ENCODE measurements around the gene MFSD6. TPM values are rescaled to one million over a fixed set of nuclear protein-coding genes. Genes with fewer than 3 reads are reported as not detected.

Gene MFSD6
- total RNA-seq, 1 donor from 2014 or later: 15.1 TPM

DNA sequence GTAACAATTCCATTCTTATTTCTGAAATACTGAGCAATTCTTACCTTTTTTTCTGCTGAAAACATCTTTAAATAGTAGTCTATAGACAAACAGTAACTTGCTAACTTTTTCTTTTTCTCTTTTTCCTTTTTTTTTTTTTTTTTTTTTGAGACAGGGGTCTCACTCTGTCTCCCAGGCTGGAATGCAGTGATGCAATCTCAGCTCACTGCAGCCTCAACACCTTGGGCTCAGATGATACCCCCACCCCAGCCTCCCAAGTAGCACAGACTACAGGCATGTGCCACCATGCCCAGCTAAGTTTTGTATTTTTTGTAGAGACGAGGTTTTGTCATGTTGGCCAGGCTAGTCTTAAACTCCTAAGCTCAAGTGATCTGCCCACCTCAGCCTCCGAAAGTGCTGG is 42.2 kb downstream of the MFSD6 start:
- TF ChIP-seq, protein P1, sequence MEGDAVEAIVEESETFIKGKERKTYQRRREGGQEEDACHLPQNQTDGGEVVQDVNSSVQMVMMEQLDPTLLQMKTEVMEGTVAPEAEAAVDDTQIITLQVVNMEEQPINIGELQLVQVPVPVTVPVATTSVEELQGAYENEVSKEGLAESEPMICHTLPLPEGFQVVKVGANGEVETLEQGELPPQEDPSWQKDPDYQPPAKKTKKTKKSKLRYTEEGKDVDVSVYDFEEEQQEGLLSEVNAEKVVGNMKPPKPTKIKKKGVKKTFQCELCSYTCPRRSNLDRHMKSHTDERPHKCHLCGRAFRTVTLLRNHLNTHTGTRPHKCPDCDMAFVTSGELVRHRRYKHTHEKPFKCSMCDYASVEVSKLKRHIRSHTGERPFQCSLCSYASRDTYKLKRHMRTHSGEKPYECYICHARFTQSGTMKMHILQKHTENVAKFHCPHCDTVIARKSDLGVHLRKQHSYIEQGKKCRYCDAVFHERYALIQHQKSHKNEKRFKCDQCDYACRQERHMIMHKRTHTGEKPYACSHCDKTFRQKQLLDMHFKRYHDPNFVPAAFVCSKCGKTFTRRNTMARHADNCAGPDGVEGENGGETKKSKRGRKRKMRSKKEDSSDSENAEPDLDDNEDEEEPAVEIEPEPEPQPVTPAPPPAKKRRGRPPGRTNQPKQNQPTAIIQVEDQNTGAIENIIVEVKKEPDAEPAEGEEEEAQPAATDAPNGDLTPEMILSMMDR (IDR thresholded peaks at IDR 0.05; ENCODE audit: unreplicated experiment): no peak
- no peak overlapping the region for H3K27ac Mint-ChIP-seq
- peaks cover 8% of the 10 kb centered on the region for H3K4me1 Mint-ChIP-seq (ENCODE audit: low read depth)
- no peak for DNase-seq (ENCODE audit: low spot score, unreplicated experiment)
- H3K27me3 Mint-ChIP-seq: no peaks in the 10 kb centered on the region
- no peak overlapping the region for H3K4me3 Mint-ChIP-seq (ENCODE audit: low read depth)
- H3K9me3 Mint-ChIP-seq (ENCODE audit: low read depth): no peaks in the 10 kb centered on the region
- no peaks in the 10 kb centered on the region for H3K36me3 Mint-ChIP-seq (ENCODE audit: insufficient read depth)

- no peaks in the 10 kb centered on the region for H3K9me3 Mint-ChIP-seq (ENCODE audit: low read depth)
- DNase-seq (ENCODE audit: low spot score, unreplicated experiment): no peak
- H3K4me1 Mint-ChIP-seq (ENCODE audit: low read depth): peaks cover 8% of the 10 kb centered on the region
- no peak overlapping the region for H3K27ac Mint-ChIP-seq
- no peaks in the 10 kb centered on the region for H3K36me3 Mint-ChIP-seq (ENCODE audit: insufficient read depth)
- no peaks in the 10 kb centered on the region for H3K27me3 Mint-ChIP-seq
- TF ChIP-seq, protein P1 (IDR thresholded peaks at IDR 0.05; ENCODE audit: unreplicated experiment): no peak
- no peak overlapping the region for H3K4me3 Mint-ChIP-seq (ENCODE audit: low read depth)
Measured at GRCh38 chr2:190451561-190452176, 43.5 kb downstream of the MFSD6 start.

DNA sequence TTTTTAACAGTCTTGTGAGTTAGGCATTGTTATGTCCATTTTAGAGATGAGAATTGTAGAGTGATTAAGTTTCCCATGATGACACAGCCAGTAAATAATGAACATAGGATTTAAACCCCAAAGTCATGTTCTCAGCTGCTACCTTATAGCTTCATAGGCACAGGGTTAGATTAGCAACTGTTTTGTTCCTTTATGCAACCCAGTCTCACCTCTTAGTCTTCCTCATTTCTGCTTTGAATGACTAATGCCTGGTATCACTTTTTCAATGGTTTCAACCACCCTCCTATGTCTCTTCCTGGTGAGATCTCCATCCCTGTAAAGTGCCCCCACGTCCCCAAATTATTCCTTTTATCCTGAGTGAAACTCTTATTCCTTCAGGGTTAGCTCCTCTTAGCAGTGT is 44.3 kb downstream of the MFSD6 start:
- H3K36me3 Mint-ChIP-seq (ENCODE audit: insufficient read depth): peaks cover 2% of the 10 kb centered on the region
- H3K4me1 Mint-ChIP-seq (ENCODE audit: low read depth): peaks cover 8% of the 10 kb centered on the region
- DNase-seq (ENCODE audit: low spot score, unreplicated experiment): no peak
- H3K9me3 Mint-ChIP-seq (ENCODE audit: low read depth): no peaks in the 10 kb centered on the region
- no peaks in the 10 kb centered on the region for H3K27me3 Mint-ChIP-seq
- H3K4me3 Mint-ChIP-seq (ENCODE audit: low read depth): no peak overlapping the region
- TF ChIP-seq, protein P1 (IDR thresholded peaks at IDR 0.05; ENCODE audit: unreplicated experiment): no peak
- H3K27ac Mint-ChIP-seq: no peak overlapping the region

- TF ChIP-seq, protein P1 (IDR thresholded peaks at IDR 0.05; ENCODE audit: unreplicated experiment): no peak
- Mint-ChIP-seq H3K27me3 (no peaks in the 10 kb centered on the region), H3K4me1 (ENCODE audit: low read depth) (peaks cover 8% of the 10 kb centered on the region), H3K9me3 (ENCODE audit: low read depth) (no peaks in the 10 kb centered on the region), H3K27ac (no peak overlapping the region), H3K4me3 (ENCODE audit: low read depth) (no peak overlapping the region), H3K36me3 (ENCODE audit: insufficient read depth) (peaks cover 4% of the 10 kb centered on the region)
- no peak for DNase-seq (ENCODE audit: low spot score, unreplicated experiment)
Measured at GRCh38 chr2:190454795-190455194, 46.6 kb downstream of the MFSD6 start.

DNA sequence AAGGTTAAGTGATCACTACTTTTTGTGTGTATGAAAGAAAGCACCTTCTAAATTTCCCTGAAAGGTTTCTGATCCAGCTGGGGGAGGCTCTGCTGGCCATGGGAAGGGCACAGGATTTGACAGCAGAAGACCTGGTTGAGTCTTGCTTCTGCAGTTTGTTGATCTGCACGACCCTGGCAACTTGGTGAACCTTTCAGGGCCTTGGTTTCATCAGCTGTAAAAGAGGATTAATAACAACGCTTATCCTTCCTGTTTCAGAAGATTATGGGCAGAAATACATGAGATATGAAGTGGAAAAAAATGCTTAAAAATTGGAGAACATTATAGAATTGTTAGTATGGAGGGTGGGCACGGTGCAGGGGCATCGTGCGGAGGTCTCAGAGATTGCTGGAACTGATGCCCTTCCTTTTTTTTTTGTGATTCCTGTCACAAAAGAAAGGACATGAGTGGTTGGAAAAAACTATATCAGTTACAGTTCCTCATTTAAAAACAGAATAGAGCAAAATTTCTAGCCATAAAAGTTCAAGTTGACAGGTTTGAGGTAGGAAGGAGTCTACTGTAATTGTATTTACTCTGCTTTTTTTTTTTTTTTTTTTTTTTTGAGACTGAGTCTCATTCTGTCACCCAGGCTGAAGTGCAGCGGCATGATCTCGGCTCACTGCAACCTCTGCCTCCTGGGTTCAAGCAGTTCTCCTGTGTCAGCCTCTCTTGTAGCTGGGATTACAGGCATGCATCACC is 47.4 kb downstream of the MFSD6 start:
- no peaks in the 10 kb centered on the region for H3K9me3 Mint-ChIP-seq (ENCODE audit: low read depth)
- DNase-seq (ENCODE audit: low spot score, unreplicated experiment): no peak
- H3K4me3 Mint-ChIP-seq (ENCODE audit: low read depth): no peak overlapping the region
- peaks cover 4% of the 10 kb centered on the region for H3K36me3 Mint-ChIP-seq (ENCODE audit: insufficient read depth)
- H3K27ac Mint-ChIP-seq: no peak overlapping the region
- H3K4me1 Mint-ChIP-seq (ENCODE audit: low read depth): peaks cover 8% of the 10 kb centered on the region
- no peaks in the 10 kb centered on the region for H3K27me3 Mint-ChIP-seq
- TF ChIP-seq, protein P1 (IDR thresholded peaks at IDR 0.05; ENCODE audit: unreplicated experiment): no peak

All from progenitor cell of endocrine pancreas (in vitro differentiated cells).